ENCODE results near the gene PLEKHG3. TPM values are rescaled to one million over a fixed set of nuclear protein-coding genes. Genes with fewer than 3 reads are reported as not detected.
A peak's percentile ranks its signal among the peaks of the same experiment; 100 is the strongest.

Gene PLEKHG3
- total and polyA plus RNA-seq, 2 of the 4 experiments (the other 2 are of a cell fraction): 8.2 to 8.4 TPM

- TF ChIP-seq ELK1 (IDR thresholded peaks at IDR 0.05; ENCODE audit: borderline replicate concordance, low read depth, low read length): no peak
- TF ChIP-seq POLR2A (IDR thresholded peaks at IDR 0.05; ENCODE audit: low read depth, low read length): no peak
Observed at GRCh38 chr14:64705381-64706118, 1.3 kb downstream of the PLEKHG3 start (continued).

- no peak for DNase-seq
- peaks cover 13% of the 10 kb centered on the region; the same call in 1 of the 2 replicates for H3K4me1 ChIP-seq (ENCODE audit: control insufficient read depth, insufficient read depth, low read length)
- CTCF ChIA-PET: no interaction called here
- in situ Hi-C loops (cut with MboI; ENCODE audit: low sequenced_read_pairs): no loop called here
- H3K14ac ChIP-seq (replicated peaks; ENCODE audit: low read depth, low read length): no peak overlapping the region
- H3K27ac ChIP-seq (ENCODE audit: insufficient read depth, low read length): no peak overlapping the region
- no peak overlapping the region for H3K4me3 ChIP-seq (ENCODE audit: insufficient read depth, low read depth, low read length)
- H2AK9ac ChIP-seq (replicated peaks; ENCODE audit: low read depth, low read length, poor library complexity): no peak overlapping the region
- no peak overlapping the region for H3K9ac ChIP-seq (ENCODE audit: low read depth, low read length)
- no TSS peak for BruUV-seq (replicated peaks)
- no peak overlapping the region; the same call in 1 of the 2 replicates for H2BK120ac ChIP-seq (ENCODE audit: low read depth, low read length)
- H2AFZ ChIP-seq (replicated peaks; ENCODE audit: low read length, poor library complexity): no peak overlapping the region
- TF ChIP-seq MAZ (IDR thresholded peaks at IDR 0.05; ENCODE audit: borderline replicate concordance, low read depth, low read length): no peak
- no peak for TF ChIP-seq CTCF (conservative IDR thresholded peaks at IDR 0.05; ENCODE audit: low read depth, low read length)
- no peak for TF ChIP-seq MAFK (IDR thresholded peaks at IDR 0.05; ENCODE audit: low read depth, low read length)
- no peak for TF ChIP-seq CEBPB (IDR thresholded peaks at IDR 0.05; ENCODE audit: low read depth, low read length)
- no peak for TF ChIP-seq USF2 (IDR thresholded peaks at IDR 0.05; ENCODE audit: low read depth, low read length)
- TF ChIP-seq SMC3 (IDR thresholded peaks at IDR 0.05; ENCODE audit: low read depth, low read length): no peak
- TF ChIP-seq POLR2A (IDR thresholded peaks at IDR 0.05; ENCODE audit: low read depth, low read length): no peak
- no peak for TF ChIP-seq RCOR1 (IDR thresholded peaks at IDR 0.05; ENCODE audit: insufficient replicate concordance, low read length)
- TF ChIP-seq FOS (IDR thresholded peaks at IDR 0.05; ENCODE audit: low read depth, low read length): no peak
- TF ChIP-seq NFE2L2 (IDR thresholded peaks at IDR 0.05; ENCODE audit: low read depth, low read length): no peak
- TF ChIP-seq RAD21 (IDR thresholded peaks at IDR 0.05; ENCODE audit: low read length): no peak
- H4K8ac ChIP-seq (ENCODE audit: low read depth in 2 of 2, low read length in 2 of 2): no peak overlapping the region
- H2BK20ac ChIP-seq (ENCODE audit: low read depth, low read length): no peak overlapping the region
- peaks cover 26% of the 10 kb centered on the region for H4K20me1 ChIP-seq (ENCODE audit: insufficient read depth, low read length)
- H2BK5ac ChIP-seq (ENCODE audit: low read depth, low read length, poor library complexity, severe bottlenecking): no peak overlapping the region
- H3K79me1 ChIP-seq (ENCODE audit: low read depth in 1 of 2, low read length in 2 of 2): peaks cover 8 to 45% of the 10 kb centered on the region in 2 experiments; a peak in 3 of 4 replicates
- no peak overlapping the region for H3K56ac ChIP-seq (ENCODE audit: extremely low read depth, insufficient read depth, low read length)
- dilution Hi-C loops (cut with HindIII; ENCODE audit: low sequenced_read_pairs, unreplicated experiment): no loop called here
- intact Hi-C loops (cut with micrococcal nuclease): loop anchor here (2.0 kb wide), 1 partner anchor 53 kb away; no protein-coding TSS in a partner anchor
- H3K18ac ChIP-seq (ENCODE audit: low read depth, low read length): no peak overlapping the region
- WGBS, 2 experiments (ENCODE audit: extremely low coverage in 2 of 2, insufficient read length in 1 of 2): 37% methylated on average over 2 of the region's 4 CpGs; no CpG with 5 or more reads in 1 of the 2 experiments
- no peak overlapping the region for H4K5ac ChIP-seq (ENCODE audit: low read depth, low read length)
- no peak overlapping the region for H2BK15ac ChIP-seq (ENCODE audit: low read depth, low read length)
- H2AK5ac ChIP-seq (ENCODE audit: low read depth, low read length): no peak overlapping the region
- 0 out of 2 replicates have a peak overlapping the region, but pooled peaks have one; percentile 31 for H3K23ac ChIP-seq (ENCODE audit: low read depth, low read length)
- POLR2A ChIA-PET (ENCODE audit: unreplicated experiment): no interaction called here
- H3K4me2 ChIP-seq (ENCODE audit: low read depth, low read length): no peak overlapping the region; the same call in 1 of the 2 replicates
- H3K36me3 ChIP-seq (ENCODE audit: control insufficient read depth, insufficient read depth, low read length): no peaks in the 10 kb centered on the region
- H4K91ac ChIP-seq (ENCODE audit: insufficient read depth, low read depth, low read length): no peak overlapping the region
- H3K9me3 ChIP-seq (ENCODE audit: control insufficient read depth, insufficient read depth, low read length): no peaks in the 10 kb centered on the region
- peaks cover 25% of the 10 kb centered on the region for H3K27me3 ChIP-seq (ENCODE audit: control insufficient read depth, insufficient read depth, low read length)
- peaks cover 11% of the 10 kb centered on the region for H3K9me1 ChIP-seq (ENCODE audit: insufficient read depth, low read length)
- no peak overlapping the region for H3K4ac ChIP-seq (ENCODE audit: low read depth, low read length)
- ATAC-seq (ENCODE audit: low read depth): no peak
Observed at GRCh38 chr14:64706119-64706592, 1.9 kb downstream of the PLEKHG3 start.
